Embryonic facial prominence (tissue), 1 donor: ENCODE results near the gene NEMP2.

Experiments used
- DNase-seq: peaks from one replicate; pipeline ENCODE4 v3.0.0-alpha.2; 2016; ENCODE audit errors: extremely low spot score

Gene NEMP2

GRCh38 chr2:190554357-190555006 is 20.0 kb upstream of the NEMP2 start:
- DNase-seq, result no peak

GRCh38 chr2:190553254-190553653 is 18.7 kb upstream of the NEMP2 start:
- no peak for DNase-seq

- no peak for DNase-seq
These were observed 17.4 kb upstream of the NEMP2 start for GRCh38 chr2:190551928-190552327.

- no peak for DNase-seq
These were observed 15.6 kb upstream of the NEMP2 start for GRCh38 chr2:190550137-190550536.

GRCh38 chr2:190547886-190548285 is 13.4 kb upstream of the NEMP2 start:
- no peak for DNase-seq

- DNase-seq, result no peak
These were observed 12.2 kb upstream of the NEMP2 start for GRCh38 chr2:190546734-190547133.

- DNase-seq, result no peak
These were observed 11.2 kb upstream of the NEMP2 start for GRCh38 chr2:190545555-190546385.

- DNase-seq, result no peak
These were observed 10.6 kb upstream of the NEMP2 start for GRCh38 chr2:190545093-190545492.

- DNase-seq, result no peak
These were observed 5.5 kb upstream of the NEMP2 start for GRCh38 chr2:190540048-190540447.

- no peak for DNase-seq
These were observed 3.7 kb upstream of the NEMP2 start for GRCh38 chr2:190538201-190538600.

GRCh38 chr2:190537765-190538164 is 3.2 kb upstream of the NEMP2 start:
- no peak for DNase-seq

- no peak for DNase-seq
These were observed 1.1 kb upstream of the NEMP2 start for GRCh38 chr2:190535586-190535985.

- no peak for DNase-seq
These were observed 558 bp upstream of the NEMP2 start for GRCh38 chr2:190535121-190535439.

- no peak for DNase-seq
These were observed 583 bp downstream of the NEMP2 start for GRCh38 chr2:190533968-190534309.

- no peak for DNase-seq
These were observed 1.2 kb downstream of the NEMP2 start for GRCh38 chr2:190533175-190533967.

- DNase-seq, result no peak
These were observed 1.9 kb downstream of the NEMP2 start for GRCh38 chr2:190532581-190532980.

- DNase-seq, result no peak
These were observed 4.1 kb downstream of the NEMP2 start for GRCh38 chr2:190530248-190530900.

GRCh38 chr2:190529486-190530247 is 4.9 kb downstream of the NEMP2 start:
- DNase-seq, result no peak

GRCh38 chr2:190528521-190529001 is 6.0 kb downstream of the NEMP2 start:
- no peak for DNase-seq

GRCh38 chr2:190527918-190528317 is 6.6 kb downstream of the NEMP2 start:
- DNase-seq, result no peak

GRCh38 chr2:190527214-190527613 is 7.3 kb downstream of the NEMP2 start:
- no peak for DNase-seq
